ENCODE results near the gene TTLL5. TPM values are rescaled to one million over a fixed set of nuclear protein-coding genes. Genes with fewer than 3 reads are reported as not detected.

TTLL5 gene
- total and polyA plus RNA-seq, 2 of the 13 experiments (the other 11 are each of a cell fraction or from before 2014, with no cell fraction given), result 11.8 to 18.8 TPM

- TF ChIP-seq ZBTB49 (CRISPR knock-in tag; IDR thresholded peaks at IDR 0.05; ENCODE audit: borderline replicate concordance), result no peak
- TF ChIP-seq ZNF407 (CRISPR knock-in tag; IDR thresholded peaks at IDR 0.05; ENCODE audit: not compliant biosample characterization), result no peak
- TF ChIP-seq ZNF784 (CRISPR knock-in tag; IDR thresholded peaks at IDR 0.05; ENCODE audit: borderline replicate concordance), result no peak
- TF ChIP-seq CBX5 (CRISPR knock-in tag; IDR thresholded peaks at IDR 0.05; ENCODE audit: borderline replicate concordance), result no peak
- TF ChIP-seq NR3C1 (CRISPR knock-in tag; IDR thresholded peaks at IDR 0.05), result no peak
Measured at GRCh38 chr14:75967866-75968265, 306.8 kb downstream of the TTLL5 start (continued).
